SKM-1 treated with dmso at 0.1 percent for 144 hours (cell line): ENCODE measurements around the gene METAP2.
A peak's percentile ranks its signal among the peaks of the same experiment; 100 is the strongest.
"Not testable (repeated sequence)": the region's sequence is repeated elsewhere in the genome, so short reads cannot be mapped to it uniquely, and the experiment has no call there.

Experiments
- DNase-seq: peaks from one replicate; lab custom pipeline; 2025; ENCODE audit not compliant: unreplicated experiment; lab: John Stamatoyannopoulos, UW

Gene METAP2

DNA sequence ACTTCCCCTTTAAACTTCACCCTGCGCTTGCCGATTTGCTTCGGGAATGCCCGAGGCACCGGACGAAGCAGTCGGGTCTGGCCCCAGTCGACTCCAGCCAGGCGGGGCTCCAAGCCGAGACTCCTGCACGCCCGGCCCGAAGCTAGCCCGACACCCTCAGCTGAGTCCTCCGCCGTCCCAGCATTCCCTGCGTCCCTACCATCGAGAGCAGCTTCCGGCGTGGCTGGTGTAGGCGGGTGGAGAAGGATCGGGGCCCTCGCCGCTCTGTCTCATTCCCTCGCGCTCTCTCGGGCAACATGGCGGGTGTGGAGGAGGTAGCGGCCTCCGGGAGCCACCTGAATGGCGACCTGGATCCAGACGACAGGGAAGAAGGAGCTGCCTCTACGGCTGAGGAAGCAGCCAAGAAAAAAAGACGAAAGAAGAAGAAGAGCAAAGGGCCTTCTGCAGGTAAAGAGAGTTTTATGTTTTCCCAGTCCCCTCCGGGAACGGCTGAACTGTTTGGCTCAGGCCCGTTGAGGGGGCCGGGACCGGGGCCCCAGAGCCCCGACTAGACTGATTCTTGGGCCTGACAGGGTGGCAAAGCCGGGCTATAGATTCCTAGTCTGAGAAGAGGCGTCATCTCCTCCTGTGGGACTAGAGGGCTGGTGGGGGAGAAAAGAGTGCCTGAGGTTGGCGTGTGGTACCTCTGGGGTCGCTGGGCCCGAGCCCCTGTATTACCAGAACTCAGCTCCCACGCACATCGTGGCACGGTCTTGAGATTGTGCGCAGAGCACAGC, at the start of gene METAP2:
METAP2 (plus strand) TSS at position 269 of the 776 bp plus-strand sequence; CDS start at position 297, 28 bp downstream.
- DNase-seq: peak; percentile 77

DNA sequence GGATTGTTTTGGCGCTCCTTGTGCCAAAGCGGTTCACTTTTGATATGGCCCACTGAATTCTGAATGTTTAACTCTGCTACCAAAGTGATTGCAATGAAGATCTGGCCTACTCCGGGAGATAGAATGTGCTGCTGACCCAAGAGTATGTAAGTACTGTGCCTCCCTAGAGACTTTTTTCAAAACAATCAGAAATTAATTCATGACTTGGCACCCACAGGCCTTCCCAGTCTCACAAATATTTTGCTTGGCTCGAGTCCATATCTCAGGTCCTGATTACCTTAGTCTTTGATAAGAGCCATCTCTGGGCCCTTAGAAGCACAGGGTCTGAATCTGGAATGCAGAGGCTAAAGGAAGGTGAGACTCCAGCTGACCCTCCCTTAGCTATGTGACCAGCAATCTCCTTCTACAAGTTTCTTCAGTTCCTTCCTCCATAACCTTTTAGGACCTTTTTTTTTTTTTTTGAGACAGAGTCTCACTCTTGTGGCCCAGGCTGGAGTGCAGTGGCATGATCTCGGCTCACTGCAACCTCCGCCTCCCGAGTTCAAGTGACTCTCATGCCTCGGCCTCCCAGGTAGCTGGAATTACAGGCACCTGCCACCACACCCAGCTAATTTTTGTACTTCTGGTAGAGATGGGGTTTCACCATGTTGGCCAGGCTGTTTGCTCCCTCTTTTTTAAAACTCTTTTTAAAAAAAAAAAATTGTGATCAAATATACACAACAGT, 49.5 kb upstream of the METAP2 start:
- no peak for DNase-seq

DNA sequence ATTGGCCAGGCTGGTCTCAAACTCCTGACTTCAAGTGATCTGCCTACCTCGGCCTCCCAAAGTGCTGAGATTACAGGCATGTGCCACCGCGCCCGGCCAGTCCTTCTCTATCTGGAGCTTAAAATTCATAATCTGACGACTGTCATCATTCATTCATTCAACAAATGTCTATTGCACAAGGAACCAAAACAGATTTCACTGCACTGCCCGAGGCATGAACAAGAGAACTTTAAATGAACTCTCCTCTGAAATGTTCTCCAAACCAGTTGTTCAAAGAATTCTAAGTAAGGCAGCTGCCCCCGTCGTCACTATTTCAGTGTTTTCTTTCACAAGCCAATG, 44.8 kb upstream of the METAP2 start:
- no peak for DNase-seq

DNA sequence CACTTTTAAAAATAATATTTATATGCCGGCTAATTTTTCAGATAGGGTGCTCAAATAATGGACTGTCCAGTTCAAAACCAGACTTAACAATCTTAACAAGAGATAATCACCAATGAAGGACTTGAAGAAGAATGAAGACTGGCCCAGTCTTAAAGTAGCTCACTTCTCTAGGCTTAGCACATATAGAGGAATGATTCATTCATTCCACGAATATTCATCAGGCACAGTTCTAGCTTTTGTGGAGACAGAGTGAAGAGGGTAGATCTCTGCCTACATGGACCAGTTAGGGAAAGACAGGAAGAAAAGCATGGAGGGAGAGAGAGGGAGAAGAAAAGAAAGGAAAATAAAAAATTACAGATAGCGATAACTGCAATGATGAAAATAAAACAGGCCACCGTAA, 42.8 kb upstream of the METAP2 start:
- DNase-seq: no peak

DNA sequence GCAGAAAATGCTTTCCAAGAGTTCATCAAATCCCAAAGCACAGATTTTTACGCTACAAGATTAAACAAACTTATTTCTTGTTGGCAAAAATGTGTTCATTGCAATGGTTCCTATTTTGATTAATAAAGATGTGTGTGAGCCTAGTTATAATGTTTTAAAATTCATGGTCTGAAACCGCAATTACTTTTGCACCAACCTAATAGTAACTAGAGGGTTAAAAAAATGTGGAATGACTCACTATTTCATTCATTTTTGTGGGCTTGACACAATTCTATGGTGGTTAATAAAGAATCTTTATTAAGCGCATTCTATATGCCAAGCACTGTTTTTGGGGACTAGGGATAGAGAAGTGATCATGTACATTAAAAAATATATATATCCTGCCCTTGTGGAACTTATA, 38.6 kb upstream of the METAP2 start:
- DNase-seq: no peak

DNA sequence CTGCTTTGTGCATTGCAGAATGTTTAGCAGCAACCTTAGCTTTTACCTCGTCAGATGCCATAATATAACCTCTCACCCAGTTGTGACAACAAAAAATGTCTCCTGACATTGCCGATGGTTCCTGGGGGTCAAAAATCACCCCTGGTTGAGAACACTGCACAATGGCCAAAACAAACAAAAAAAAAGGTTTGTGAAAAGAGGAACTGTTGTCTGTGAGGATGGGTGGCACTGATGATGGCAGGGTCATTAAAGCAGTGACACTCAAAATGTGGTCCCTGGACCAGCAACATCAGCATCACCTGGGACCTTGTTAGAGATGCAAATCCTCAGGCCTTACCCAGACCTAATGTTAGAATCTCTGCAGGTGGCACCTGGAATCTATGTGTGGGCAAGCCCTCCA, 36.4 kb upstream of the METAP2 start:
- DNase-seq: no peak

DNA sequence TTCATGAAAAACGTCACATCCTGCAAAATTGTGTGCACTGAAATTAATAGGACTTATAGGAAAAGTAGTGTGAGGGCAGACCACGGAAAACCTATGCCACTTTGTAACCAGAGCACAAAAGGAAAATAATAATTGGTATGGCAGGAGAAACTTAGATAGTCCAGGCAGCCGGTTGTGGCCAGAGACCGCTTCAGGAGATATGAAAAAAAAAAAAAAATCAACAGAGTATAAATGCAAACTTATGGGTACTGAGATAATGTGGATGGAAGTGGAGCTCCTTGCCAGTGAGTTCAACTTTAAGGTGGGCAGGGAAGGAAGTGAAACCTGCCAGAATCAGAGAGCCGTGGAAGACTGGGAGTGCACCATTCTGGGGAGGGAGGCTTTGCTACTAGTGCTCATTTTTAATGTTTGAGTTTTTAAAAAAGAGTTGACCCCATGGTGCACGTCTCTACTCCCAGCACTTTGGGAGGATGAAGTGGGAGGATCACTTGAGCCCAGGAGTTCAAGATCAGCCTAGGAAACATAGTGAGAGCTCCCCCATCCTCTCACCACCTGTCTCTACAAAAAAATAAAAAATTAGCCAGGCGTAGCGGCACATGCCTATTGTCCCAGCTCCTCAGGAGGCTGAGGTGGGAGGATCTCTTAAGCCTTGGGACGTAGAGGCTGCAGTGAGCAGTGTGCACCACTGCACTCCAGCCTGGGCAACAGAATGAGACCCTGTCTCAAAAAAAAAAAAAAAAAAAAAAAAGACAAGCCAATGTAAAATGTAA, 34.3 kb upstream of the METAP2 start:
- DNase-seq: no peak

DNA sequence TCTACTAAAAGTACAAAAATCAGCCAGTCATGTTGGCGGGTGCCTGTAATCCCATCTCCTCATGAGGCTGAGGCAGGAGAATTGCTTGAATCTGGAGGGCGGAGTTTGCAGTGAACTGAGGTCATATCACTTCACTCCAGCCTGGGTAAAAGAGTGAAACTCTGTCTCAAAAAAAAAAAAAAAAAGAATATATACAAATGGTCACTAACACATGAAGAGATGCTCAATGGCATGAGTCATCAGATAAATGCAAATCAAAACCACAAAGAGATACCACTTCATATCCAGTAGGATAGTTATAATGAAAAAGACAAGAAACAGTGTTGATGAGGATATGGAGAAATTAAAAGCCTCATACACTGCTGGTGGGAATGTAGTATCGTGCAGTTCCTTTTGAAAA, 33.6 kb upstream of the METAP2 start:
- no peak for DNase-seq

DNA sequence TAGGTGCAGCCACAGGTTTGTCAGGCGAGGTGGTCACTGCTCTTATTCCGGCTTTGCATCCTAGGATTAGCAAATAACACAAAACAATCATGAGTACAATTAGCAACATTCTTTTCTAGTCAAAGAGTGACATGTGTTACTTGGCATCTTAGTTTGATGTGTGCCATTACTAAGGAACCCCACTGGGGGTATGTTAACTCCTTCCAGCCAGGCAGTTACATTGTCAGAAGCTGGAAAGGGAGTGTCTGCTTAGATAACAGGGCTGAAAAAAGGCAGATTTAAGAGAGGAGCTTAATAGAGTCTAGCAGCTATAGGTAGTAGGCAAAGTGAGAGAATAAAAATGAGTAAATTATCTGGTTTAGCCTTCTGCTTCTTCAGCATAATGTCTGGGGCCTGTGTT, 30.5 kb upstream of the METAP2 start:
- DNase-seq: no peak

DNA sequence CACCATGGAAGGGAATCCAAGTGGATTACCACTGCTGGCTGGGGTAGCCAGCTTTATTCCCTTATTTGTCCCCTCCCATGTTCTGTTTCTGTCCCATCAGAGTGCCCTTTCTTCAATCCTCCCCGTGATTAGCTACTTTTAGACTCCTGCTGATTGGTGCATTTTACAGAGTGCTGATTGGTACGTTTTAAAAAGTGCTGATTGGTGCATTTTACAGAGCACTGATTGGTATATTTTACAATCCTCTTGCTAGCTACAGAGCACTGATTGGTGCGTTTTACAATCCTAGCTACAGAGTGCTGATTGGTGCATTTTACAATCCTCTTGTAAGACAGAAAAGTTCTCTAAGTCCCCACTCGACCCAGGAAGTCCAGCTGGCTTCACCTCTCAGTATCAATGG, 28.9 kb upstream of the METAP2 start:
- DNase-seq: not testable (repeated sequence)

DNA sequence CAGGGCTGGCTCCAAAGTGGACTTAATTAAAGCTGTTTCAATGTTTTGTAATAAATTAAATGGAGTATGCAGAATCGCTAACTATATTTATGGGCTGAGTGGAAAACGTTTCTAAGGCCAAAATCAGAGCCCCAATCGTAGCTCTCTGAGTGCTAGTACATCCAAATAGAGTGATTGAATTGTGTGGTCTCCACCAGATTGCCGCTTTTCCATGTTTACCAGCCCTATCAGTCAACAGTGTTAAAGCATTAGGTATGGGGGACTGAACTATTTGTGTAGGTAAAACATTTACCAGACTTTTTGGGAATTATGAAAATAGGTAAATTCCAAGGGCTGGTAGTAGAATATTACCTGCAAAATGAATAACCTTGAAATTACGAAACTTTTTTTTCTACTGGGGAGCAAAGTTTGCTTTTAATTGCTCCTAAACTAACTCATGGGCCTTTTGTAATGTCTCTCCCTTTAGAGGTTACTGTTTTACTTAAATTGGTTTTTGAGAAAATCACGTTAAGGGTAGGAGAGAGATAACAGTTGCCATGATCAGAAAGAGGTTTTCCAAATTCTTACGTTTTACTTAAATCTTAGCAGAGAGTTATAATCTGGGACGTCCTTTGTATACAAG, 28.0 kb upstream of the METAP2 start:
- no peak for DNase-seq

DNA sequence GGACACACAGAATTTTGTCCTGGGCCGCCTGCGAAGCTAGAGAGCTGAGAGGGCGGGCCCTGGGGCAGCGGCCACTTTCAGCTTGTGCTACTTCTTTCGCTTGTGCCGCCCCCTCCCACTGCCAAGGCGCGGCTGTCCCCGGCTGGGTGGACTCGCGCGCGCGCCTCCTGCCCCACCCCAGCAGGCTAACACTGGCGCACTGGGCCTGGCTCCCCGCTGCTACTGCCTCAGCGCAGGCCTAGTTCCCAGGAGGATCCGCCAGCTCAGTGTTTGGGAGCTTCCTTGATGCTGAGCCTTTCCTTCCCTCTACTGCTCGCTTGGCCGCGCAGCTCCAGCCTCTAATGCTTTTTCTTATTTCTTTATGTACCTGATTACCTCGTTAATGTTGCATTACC, 27.4 kb upstream of the METAP2 start:
- DNase-seq: no peak

DNA sequence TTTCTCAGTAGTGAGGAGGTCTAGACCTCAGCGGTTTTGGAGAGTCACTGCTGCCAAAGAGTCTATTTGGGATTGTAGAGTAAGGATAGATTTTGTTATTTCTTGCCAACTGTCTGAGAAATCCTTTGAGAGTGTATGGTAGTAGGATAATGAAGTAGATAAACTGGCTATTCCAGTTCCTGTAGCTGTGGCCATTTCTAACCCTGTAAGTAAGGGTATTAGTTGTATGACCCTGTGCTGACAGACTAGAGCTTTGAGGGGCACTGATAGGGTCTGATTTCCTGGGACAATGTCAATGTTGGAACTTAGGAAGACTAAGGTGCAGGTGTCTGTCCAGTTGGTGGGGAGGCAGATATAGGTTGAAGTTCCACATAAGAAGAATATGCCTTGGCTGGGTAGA, 24.3 kb upstream of the METAP2 start:
- DNase-seq: not testable (repeated sequence)

DNA sequence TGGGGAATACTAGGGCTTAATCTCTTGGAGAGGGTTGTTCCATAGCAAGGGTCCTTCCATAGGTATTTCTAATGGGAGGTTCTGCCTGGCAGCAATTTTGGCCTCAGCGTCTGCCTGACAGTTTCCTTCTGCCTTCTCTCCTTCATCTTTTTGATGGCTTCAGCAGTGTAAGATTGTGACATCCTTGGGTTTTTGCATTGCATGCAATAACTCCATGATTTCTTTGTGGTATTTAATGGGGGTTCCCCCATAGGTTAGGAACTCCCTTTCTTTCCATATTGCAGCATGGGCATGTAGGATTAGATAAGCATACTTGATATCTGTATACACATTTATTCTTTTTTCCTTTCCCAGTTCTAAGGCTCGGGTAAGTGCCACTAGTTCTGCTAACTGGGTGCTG, 21.5 kb upstream of the METAP2 start:
- not testable (repeated sequence) for DNase-seq

DNA sequence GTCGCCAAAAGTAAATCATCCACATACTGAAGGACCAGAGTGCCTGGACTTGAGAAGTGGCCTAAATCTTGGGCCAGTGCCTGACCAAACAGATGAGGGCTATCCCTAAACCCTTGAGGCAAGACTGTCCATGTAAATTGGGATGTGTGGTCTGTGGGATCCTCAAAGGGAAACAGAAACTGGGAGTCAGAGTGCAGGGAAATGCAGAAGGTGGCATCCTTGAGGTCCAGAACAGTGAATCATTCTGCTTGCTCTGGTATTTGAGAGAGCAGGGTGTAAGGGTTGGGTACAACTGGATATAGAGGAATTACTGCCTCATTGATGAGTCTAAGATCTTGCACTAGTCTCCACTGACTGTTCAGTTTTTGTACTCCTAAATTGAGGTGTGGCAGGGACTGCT, 20.1 kb upstream of the METAP2 start:
- DNase-seq: not testable (repeated sequence)

DNA sequence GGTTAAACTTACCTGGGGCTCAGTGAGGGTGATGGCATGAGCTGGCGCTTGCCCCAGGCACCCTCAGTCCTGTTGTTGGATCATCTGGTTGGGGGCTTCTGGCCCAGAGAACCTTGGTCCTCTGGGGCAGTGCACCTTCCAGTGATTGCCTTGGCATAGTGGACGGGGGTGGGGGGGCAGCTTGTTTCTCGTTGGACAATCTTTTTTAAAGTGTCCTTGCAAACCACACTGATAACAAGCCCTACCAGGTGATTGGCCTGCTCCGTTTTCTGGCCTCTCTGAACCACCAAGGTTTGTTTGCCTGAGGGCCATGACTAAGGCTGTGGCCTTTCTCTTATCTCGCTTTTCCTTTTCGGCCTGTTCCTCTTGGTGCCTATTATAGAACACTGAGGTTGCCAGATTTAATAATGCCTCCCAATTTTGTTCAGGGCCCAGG, 19.2 kb upstream of the METAP2 start:
- DNase-seq: not testable (repeated sequence)

DNA sequence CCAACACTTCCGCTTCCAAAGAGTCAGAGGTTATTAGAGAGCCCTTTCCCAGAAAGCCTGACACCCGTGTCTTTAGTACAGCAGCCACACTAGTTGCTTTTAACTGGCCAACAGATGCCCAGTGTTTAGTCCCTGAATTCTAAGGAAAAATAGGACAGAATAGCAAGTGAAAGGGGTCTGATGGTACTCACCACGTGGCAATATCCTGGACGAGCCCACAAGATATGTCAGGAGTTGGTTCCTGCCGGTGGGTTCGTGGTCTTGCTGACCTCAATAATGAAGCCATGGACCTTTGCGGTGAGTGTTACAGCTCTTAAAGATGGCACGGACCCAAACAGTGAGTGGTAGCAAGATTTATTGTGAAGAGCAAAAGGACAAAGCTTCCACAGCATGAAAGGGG, 16.3 kb upstream of the METAP2 start:
- not testable (repeated sequence) for DNase-seq

DNA sequence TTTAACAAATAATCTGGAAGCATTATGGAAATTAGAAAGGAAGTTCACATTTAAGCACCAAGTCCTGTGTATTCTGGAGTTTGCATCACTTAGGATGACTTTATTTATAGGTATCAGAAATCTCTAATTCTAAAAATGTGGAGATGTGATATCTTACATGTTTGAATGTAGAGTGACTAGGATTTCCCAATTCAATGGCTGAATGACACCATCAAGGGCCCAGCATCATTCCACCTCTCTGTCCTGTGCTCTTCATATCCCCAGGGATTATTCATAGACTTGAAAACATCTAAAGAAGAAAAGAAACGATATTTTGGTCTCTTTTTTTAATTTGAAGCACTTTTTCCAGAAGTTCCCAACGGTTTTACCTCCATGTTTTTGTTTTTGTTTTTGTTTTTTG, 15.2 kb upstream of the METAP2 start:
- no peak for DNase-seq

DNA sequence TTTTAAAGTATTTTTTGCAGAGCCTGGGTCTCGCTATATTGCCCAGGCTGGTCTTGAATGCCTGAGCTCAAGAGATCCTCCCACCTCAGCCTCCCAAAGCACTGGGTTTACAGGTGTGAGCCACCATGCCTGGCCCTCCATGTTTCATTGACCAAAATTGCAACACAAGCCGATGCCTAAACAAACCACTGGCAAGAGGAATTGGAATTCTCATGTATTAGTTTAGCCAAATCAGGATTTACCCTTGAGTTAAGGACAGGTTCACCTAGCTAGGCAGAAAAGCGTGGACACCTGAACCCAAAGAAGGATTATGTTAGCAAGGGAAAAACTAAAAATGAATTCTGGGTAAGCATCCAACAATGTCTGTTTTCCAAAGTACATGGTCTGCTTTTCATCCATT, 14.6 kb upstream of the METAP2 start:
- DNase-seq: no peak

DNA sequence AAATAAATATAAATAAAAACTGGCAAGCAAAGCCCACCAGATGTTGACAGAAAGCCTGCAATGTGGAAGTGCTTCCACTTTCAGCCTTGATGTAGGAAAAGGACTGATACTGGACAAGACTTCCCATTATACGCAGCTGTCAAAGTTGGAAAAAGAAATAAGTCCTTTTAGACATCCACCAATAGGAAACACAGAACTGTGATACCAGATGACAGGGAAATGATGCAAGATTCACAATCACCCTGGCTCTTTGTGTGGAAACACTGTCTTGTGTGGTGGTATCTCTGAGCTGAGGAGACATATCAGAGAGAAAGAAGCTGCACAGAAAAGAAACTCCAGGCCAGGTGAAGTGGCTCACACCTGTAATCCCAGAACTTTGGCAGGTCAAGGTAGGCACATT, 13.8 kb upstream of the METAP2 start:
- DNase-seq: no peak

DNA sequence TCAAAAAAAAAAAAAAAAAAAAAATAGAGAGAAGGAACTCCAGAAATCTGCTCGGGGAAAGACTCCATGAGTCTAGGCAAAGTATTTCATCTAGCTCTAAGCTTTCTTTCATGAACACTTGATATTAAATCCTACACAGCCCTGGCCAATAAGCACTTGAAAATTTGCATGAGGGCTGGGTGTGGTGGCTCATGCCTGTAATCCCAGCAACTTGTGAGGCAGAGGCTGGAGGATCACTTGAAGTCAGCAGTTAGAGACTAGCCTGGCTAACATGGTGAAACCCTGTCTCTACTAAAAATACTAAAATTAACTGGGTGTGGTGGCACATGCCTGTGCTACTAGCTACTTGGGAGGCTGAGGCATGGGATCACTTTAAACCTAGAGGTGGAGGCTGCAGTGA, 13.1 kb upstream of the METAP2 start:
- no peak for DNase-seq
